OCI-M1 (cell line): ENCODE measurements around the gene COA6.
A peak's percentile ranks its signal among the peaks of the same experiment; 100 is the strongest.
"Not testable (repeated sequence)": the region's sequence is repeated elsewhere in the genome, so short reads cannot be mapped to it uniquely, and the experiment has no call there.

Experiments used
- DNase-seq: peaks from one replicate; lab custom pipeline; 2025; lab: John Stamatoyannopoulos, UW

The COA6 gene

DNA sequence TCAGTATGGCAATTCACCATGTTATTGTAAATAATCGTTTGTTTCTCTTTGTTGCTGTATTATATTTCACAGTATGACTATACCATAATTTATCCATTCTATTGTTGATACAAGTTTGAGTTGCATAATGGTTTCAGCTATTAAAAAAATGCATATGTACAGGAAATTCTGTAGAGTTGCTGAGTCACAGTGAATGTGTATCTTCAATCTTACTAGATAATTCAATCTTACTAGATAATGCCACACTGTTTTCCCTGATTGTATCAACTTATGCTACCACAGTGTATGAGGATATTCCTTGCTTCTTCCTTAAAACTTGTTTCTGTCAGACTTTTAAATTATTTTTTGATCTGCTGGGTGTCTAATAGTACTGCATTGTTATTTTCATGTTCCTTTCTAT, 3.5 kb upstream of the COA6 start:
- DNase-seq, result peak; percentile 48

- DNase-seq, result no peak
Measured at GRCh38 chr1:234371414-234371813, 1.8 kb upstream of the COA6 start.

DNA sequence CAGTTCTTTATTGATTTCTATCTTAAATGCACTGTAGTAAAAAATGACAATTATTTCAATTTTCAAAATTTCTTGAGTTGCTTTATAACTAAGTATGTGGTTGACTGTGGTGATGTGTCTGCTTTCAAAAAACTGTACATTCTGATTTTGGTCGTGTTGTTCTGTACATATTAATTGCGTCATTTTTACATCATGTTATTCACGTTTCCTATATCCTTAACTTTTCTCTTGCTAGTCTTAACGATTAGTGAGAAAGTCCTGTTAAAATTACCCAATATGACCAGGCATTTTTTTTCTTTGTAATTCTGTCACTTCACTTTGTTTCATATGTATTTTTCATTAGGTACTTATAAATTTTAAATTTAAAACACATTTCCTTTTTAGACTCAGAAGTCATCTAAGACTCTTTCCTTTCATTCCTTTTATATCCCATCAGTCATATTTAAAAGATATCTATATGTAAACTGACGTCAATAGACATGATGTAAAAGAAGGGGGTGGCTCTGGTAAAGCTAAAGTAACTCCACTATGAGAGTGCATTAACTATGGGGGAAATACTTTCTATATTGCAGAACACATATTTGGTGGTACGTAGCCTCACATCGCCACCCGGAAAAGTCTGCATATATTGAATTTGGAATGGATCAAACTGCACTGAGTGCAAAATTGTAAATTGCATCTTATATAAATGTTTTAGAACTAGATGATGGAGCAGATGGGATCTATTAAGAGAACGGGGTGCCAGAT, 1.1 kb upstream of the COA6 start:
- peak; percentile 50 for DNase-seq

GRCh38 chr1:234373959-234374254, 651 bp downstream of the COA6 start:
- DNase-seq, result no peak

DNA sequence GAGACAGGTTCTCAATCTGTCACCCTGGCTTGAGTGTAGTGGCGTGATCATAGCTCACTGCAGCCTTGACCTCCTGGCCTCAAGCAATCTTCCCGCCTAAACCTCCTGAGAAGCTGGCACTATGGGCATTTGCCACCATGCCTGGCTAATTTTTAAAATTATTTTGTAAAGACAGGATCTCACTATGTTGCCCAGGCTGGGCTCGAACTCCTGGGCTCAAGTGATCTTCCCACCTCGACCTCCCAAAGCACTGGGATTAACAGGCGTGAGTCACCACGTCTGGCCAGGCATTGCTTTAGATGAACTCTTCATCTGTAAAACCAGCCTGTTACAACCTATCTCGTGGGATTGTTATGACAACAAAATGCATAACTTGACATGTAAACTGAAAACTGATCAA, 2.4 kb downstream of the COA6 start:
- no peak for DNase-seq

DNA sequence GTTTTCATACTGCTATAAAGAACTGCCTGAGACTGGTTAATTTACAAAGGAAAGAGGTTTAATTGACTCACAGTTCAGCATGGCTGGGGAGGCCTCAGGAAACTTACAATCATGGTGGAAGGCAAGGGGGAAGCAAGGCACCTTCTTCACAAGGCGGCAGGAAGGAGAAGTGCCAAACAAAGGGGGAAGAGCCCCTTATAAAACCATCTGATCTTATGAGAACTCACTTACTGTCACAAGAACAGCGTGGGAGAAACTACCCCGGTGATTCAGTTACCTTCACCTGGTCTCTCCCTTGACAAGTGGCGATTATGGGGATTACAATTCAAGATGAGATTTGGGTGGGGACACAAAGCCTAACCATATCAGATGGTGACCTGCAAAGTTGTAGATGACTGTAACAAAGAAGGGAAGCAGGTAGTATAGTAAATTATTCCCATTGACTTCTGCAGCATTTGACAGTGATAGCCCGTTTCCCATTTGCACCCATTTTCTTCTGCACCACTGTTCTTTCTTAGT, 6.4 kb downstream of the COA6 start:
- not testable (repeated sequence) for DNase-seq

DNA sequence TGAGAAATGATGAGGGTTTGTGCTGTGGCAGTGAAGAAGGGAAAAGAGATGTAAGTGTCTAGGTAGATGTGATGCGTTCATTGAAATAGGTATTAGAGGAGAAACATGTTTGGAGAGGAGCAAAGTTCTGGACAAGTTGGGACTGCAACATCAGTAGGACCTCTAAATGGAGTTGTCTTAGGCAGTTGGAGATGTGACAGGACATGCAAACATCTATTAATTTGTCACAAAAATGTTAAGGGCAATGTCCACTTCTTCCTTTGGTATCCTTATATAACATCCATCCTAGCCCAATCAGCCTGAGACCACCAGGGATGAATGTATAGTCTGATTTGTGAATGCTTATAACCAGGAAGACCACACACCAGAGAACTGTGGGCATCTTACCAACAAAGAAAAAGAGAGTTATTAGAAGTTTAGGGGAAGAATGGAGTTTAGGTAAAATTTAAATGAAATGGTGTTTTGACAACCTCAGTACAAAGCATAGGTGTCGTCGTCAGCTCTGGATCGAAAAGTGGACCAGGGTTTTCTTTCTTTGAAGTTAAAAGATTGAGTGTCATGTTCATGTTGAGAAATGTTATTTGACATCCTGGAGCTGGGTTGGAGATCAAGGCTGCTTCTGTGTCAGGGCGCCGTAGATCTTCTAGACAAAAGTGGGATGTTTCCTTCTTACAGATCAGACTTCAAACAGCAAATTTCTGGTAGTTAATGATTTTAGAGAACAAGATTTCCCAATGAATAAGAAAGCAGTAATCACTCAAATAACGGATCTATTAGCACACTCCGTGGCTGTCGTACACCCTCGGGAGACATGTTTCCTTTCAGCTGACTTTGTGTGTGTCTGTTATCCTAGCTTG, 8.7 kb downstream of the COA6 start:
- no peak for DNase-seq

GRCh38 chr1:234386122-234386521, 12.9 kb downstream of the COA6 start:
- no peak for DNase-seq

GRCh38 chr1:234388094-234388493, 14.8 kb downstream of the COA6 start:
- DNase-seq, result no peak

- no peak for DNase-seq
Measured at GRCh38 chr1:234393190-234393589, 19.9 kb downstream of the COA6 start.

DNA sequence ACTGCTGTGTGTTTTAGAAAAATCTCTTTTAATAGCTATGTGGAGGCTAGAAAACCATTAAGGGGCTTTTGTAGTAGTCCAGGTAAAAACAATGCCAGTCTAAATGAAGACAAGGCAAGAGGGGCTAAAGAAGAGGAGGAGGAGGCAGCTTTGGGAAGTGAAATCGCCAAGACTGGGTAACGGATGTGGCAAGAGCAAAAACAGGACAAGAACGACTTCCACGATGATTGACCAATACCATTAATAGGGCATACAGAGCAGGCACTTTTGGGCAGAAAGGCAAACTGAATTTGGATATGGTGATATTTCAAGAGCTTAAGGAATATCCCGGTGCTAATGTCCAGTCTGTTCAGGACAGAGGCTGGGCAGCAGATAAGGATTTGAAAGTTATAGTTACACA, 22.0 kb downstream of the COA6 start:
- DNase-seq, result no peak

GRCh38 chr1:234396092-234396491, 22.8 kb downstream of the COA6 start:
- no peak for DNase-seq

- no peak for DNase-seq
Measured at GRCh38 chr1:234396871-234397270, 23.6 kb downstream of the COA6 start.

- DNase-seq, result peak; percentile 39
Measured at GRCh38 chr1:234397732-234398131, 24.5 kb downstream of the COA6 start.

DNA sequence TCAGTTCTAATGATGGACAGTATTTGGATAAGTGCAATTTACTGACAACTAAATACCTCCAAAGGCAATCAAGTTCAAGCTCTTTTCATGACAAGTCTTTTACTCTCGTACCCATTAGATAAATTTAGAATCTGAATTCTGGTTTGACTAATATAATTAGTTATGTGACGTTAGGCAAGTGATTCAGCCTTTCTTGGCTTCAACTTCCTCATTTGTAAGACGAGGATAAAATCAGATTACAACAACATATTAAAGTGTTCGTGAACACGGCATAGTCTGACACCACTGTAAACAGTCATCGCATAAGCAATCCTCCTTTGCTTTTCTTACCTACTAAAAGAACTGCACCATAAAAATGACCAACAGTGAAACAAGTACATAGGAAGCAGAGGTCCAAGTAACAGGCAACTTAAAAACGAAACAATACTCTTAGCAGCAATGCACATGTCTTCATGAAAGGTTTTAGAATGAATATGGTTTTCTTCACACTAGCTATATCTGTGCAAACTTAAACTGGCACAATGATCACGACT, 25.7 kb downstream of the COA6 start:
- DNase-seq, result peak; percentile 89

DNA sequence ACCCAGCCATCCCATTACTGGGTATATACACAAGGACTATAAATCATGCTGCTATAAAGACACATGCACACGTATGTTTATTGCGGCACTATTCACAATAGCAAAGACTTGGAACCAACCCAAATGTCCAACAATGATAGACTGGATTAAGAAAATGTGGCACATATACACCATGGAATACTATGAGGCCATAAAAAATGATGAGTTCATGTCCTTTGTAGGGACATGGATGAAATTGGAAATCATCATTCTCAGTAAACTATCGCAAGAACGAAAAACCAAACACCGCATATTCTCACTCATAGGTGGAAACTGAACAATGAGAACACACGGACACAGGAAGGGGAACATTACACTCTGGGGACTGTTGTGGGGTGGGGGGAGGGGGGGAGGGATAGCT, 26.3 kb downstream of the COA6 start:
- not testable (repeated sequence) for DNase-seq

GRCh38 chr1:234400773-234401172, 27.5 kb downstream of the COA6 start:
- DNase-seq, result peak; percentile 82

DNA sequence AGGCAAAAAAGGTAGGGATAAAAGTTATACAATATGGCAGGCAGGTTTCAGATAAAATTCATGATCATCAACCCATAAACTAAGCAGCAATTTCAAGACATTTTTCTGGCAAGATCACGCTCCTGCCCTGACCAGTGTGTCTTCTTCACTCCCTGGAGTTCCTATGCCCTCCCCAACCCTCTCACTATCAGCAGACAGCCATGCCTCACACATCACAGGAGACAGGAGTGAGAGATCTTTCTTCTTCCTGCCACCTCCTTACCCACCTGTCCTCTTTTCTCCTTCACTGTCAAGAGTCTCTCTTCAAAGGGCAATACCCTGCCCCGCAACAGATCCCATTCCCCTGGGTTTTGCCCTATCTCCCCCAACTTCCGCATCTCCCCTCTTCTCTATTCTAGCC, 28.4 kb downstream of the COA6 start:
- peak; percentile 60 for DNase-seq

DNA sequence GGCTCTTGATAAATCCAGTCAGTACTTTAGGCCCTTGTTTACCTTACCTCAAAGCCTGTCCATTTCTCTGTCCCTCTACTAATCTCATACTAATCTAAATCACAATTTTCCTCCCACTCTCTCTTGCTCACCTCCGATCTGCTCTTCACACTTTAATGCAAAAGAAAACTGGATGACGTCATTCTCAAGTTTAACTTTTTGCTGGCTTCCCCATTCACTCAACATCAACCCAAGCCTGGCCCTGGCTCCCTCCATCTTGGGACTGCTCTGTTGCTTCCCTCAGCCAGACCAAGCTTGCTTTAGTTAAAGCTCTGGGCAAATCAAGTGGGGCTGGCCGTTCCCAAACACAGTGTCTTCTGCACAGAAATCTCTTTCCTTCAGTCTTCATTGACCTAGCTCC, 29.7 kb downstream of the COA6 start:
- no peak for DNase-seq

GRCh38 chr1:234405676-234406075, 32.4 kb downstream of the COA6 start:
- no peak for DNase-seq

DNA sequence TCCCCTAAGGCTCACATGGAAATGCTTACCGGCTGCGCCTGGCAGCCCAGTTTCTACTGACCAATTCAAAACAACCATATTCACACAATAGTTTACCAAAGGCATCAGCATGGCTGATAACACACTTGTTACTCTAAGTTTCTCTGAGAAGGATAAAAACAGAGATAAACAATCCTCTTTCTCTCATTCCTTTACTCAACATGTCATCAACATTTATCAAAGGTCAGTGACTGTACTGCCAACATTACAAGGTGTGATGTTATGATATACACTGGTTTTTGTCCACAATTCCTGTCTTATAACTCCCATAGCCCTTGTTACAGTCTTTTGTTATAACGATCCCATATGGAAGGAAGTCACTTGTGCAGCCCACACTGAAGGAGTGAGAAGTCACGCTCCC, 33.6 kb downstream of the COA6 start:
- DNase-seq, result no peak

GRCh38 chr1:234408757-234409156, 35.5 kb downstream of the COA6 start:
- DNase-seq, result no peak

- peak; percentile 15 for DNase-seq
Measured at GRCh38 chr1:234409328-234409727, 36.1 kb downstream of the COA6 start.
